Activated CD4-positive, alpha-beta T cell treated with anti-CD3 and anti-CD28 coated beads, Interleukin-2, amount 50 U/mL, for 16 hours (primary cell): ENCODE data around the gene EIPR1.
"Not testable (repeated sequence)": the region's sequence is repeated elsewhere in the genome, so short reads cannot be mapped to it uniquely, and the experiment has no call there.

Experiments
- DNase-seq: peaks from one replicate; pipeline ENCODE4 v3.0.0-alpha.2; 2020

Gene EIPR1

DNA sequence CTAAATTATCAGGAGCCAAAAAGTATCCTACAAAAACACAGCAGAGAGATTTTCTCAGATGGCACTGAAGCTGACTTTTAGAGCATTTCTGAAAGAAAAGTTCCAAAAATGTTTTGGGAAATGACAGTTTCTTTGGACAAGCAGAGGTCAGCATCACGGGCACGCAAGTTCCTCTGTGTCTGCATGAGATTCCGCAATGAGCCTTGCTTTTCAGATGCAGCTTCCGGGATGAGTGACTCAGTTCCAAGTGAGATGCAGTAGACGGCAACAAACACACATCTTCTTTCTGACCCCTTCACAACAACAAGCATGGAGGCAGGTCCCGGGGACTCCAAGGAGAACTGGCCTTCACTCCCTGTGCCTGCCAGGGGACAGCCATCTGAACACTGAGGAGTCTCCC is 76.6 kb downstream of the EIPR1 start:
- DNase-seq = no peak

DNA sequence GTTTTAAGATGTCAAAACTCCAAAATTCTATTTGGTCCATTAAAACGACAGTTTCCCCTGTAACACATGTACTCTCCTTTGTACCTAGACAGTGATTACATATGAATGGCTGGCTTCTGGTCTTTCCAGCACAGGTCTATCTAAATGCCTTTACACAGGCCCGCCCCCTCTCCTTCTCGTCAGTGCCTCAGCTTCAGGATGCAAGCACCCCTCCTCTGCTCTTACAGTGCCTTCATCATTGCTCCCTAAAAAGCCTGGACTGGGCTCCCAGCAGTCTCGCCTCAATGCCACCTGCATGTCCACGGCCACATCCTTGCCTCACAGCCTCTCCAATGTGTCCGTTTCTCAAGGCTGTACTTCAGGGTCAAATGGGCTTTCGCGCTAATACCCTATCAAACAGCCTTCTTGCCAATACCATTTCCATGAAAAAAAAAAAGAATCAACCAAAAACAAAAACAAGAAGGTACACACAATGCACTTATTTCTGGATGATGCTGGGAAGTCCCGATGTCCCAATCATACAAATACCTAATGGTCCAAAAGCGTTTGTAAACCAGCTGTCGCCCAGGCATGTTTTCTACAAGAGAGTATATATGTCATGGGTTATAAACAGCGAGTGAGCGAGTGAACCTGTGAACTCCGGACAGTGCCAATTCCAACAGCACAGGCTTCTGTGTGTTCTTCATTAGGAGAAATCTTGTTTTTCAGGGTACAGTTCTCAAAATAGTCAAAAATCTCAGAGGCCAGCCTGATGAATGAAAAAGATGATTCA is 77.2 kb downstream of the EIPR1 start:
- DNase-seq = no peak

DNA sequence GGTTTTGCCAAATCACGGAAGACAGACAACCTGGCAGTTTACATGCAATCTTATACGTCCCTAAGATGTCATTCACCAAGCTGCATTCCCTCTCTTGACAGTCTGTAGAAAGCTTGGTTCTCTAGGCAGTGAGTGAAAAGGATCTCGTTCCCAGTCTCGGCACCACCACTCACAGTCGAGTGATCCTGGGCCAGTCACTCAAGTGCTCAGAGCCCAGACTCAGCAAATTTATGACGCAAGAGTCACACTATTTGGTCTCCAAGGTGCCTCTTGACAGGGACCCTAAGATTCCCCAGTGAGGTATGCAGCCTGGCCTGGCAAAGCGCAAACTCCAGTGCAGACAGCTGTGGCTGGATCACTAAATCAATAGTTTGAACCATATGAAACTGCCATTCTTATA is 77.9 kb downstream of the EIPR1 start:
- no peak for DNase-seq

DNA sequence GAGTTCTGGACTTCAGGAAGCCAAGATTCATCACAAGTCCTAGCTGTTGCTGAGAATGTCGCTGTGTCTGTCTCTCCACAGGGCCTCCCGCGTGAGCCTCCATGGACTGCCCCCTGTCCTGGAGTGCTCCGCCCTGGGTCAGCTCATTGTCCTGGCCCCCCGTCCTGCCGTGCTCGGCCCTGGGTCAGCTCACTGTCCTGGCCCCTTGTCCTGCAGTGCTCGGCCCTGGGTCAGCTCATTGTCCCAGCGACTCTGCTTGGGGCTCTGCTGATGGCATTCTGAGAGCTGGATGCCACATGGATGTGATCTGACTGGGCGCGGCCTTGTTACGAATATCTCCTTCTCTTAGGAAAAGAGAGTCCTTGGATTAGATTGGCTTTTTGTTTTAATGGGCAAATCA is 78.5 kb downstream of the EIPR1 start:
- no peak for DNase-seq

DNA sequence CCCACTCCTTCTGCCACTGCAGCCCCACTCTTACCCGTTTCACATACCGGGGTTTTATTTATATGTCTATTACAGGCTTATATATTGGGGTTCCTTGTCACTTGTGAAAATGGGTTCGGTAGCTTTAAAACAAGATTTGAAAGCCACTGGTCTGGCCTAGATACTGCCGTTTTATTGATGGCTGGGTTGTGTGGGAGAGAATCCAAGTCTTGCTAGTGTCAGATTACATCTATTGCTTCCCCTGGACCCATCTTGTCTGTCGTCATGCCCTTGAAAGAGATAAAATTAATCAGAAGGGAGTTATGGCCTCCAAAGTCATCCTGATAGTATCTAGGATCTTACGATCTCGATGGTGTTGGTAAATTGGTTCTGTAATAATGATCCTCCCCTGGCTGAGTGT is 79.4 kb downstream of the EIPR1 start:
- DNase-seq = no peak

DNA sequence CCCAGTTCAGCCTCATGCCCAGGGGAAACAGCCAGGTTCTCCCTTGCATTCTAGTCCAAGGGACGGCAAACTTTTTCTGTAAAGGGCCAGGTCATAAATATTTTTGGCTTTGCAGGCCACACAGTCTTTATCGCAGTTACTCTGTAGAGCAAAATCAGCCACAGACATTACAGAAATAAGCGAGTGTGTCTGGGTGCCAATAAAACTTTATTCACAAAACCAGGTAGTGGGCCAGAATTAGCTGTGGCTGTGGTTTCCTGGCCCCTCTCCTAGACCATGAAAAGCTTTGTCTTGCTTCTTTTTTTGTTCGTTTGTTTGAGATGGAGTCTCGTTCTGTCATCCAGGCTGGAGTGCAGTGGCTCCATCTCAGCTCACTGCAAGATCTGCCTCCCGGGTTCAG is 80.1 kb downstream of the EIPR1 start:
- DNase-seq = no peak

DNA sequence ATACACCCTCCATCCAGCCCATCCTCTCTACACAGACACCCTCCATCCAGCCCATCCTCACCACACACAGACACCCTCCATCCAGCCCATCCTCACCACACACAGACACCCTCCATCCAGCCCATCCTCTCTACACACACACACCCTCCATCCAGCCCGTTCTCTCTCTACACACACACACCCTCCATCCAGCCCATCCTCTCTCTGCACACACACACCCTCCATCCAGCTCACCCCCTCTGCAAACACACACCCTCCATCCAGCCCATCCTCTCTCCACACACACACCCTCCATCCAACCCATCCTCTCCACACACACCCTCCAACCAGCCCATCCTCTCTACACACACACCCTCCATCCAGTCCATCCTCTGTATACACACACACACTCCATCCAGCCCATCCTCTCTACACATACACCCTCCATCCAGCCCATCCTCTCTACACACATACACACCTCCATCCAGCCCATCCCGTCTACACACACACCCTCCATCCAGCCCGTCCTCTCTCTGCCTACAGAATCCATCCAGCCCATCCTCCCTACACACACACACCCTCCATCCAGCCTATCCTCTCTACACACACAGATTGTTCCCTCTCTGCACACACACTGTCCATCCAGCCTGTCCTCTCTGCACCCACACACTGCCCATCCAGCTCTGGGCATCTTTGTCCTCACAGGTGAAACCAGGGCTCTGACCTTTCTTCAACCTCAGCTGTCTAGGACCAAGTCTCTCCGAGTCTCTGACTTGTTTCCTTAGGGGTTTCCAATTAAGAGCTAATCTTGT is 81.2 kb downstream of the EIPR1 start:
- no peak for DNase-seq

DNA sequence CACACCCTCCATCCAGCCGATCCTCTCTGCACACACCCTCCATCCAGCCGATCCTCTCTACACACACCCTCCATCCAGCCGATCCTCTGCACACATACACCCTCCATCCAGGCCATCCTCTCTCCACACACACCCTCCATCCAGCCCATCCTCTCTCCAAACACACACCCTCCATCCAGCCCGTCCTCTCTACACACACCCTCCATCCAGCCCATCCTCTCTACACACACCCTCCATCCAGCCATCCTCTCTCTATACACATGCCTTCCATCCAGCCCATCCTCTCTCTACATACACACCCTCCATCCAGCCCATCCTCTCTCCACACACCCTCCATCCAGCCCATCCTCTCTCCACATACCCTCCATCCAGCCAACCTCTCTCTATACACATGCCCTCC is 83.1 kb downstream of the EIPR1 start:
- no peak for DNase-seq

DNA sequence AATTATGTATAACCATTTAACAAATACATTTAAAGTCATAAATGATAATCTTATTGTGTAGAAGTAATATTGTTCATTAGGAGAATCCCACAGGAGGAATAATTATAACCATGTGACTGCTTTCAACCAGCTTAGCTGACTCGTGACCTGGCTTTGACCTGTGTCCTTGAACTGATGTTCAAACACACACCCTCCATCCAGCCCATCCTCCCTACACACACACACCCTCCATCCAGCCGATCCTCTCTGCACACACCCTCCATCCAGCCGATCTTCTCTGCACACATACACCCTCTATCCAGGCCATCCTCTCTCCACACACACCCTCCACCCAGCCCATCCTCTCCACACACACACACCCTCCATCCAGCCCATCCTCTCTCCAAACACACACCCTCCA is 83.5 kb downstream of the EIPR1 start:
- no peak for DNase-seq

DNA sequence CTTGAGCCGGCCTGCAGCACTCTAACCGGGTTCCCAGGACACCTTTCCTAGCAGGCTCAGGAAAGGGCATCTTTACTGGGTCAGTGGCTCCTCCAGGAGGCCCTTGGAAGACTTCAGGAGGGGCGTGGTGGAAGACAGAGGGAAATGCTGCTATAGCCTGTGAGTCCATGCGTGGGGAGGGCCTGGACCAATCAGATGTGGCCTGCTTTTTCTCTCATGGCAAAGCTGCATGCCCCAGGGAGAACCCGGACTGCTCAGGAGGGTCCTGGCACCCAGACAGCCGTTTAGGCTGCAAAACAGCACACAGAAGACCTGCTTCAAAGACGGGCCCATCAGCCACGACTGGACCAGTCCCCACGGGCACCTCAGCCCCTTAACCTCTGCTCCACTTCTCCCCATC is 84.4 kb downstream of the EIPR1 start:
- DNase-seq = no peak

DNA sequence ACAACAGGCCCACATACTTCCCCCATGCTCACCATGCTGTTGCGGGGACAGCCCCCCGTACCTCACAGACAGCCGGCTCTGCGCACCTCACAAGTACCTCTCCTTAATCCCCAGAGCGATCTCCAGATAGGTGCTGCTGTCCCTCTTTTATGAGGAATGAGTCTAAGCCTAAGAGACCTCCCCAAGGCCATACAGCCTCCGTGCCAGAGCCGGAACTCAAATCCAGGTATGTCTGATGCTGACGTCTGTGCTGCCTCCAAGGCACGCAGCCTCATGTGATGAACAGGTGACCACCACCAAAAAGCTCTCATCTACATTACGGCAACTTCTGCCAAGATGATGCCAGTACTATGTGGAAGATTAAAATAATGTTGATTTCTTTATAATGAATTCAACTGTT is 85.2 kb downstream of the EIPR1 start:
- DNase-seq = no peak

DNA sequence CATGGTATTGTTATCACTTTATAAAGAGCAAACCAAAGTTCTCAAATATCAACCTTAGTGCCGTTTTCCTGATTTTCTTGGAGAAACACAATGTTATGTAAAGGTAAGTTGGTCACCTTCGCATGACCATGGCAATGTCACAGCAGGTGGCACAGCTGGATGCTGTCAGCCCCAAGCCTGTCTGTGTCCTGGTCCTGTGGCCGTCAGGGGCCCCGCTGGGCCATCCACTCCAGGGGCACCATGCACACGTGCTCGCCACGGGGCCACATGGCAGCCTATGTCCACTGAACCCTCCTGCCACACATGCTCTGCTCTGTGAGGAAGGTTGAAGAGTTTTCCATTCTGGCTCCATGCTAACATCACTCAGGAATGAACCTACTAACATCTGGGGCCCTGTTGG is 85.9 kb downstream of the EIPR1 start:
- DNase-seq = no peak

DNA sequence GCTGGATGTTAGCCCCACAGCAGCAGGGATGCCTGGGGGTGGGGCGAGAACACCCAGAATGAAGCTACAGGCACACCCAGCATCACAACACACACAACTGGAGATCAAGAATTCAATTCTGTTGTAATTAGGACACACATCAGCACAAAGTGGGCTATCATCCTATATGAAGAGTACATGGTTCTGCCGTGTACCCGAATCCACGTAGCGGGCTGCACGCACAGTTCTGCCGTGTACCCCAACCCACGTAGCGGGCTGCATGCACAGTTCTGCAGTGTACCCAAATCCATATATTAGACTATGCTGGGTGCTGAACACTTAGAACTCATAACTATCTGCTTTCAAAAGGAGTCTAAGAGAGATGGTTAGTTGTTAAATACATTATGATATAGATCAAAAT is 86.5 kb downstream of the EIPR1 start:
- no peak for DNase-seq

DNA sequence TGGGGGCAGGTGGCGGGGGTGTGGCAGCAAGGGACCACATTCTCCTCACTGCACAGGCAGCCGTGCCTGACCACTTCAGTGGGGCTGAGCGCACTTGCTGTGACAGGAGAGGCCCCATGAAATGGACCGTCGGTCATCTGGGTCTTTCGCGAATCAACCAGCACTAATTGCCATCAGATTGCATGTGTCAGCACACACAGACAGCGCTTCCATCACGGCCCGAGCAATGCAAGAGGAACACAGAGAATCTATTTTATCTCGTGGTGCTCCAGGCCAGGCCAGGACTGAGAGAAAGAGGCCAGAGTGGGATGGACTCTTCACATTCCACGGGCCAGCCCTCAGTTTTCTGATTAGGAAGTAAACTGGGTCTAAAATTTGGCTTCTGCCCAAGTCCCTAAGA is 87.0 kb downstream of the EIPR1 start:
- DNase-seq = no peak

DNA sequence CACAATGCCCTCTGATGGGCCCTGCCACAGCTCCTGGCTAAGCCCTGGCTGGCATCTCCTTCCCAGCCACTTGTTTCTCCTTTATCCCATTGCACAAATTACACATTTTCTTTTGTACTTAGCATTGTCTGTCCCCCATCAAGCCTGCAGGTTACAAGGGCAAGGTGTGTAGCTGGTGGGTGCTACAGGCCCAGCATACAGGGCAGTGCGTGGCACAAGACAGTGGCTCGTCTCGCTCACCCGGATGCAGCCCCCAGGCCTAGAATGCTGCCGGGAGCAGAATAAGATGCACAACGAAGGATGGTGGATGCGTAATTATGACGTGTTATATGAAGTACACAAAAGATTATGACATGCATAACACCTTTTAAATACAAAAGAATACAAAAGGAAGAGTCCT is 87.6 kb downstream of the EIPR1 start:
- no peak for DNase-seq

DNA sequence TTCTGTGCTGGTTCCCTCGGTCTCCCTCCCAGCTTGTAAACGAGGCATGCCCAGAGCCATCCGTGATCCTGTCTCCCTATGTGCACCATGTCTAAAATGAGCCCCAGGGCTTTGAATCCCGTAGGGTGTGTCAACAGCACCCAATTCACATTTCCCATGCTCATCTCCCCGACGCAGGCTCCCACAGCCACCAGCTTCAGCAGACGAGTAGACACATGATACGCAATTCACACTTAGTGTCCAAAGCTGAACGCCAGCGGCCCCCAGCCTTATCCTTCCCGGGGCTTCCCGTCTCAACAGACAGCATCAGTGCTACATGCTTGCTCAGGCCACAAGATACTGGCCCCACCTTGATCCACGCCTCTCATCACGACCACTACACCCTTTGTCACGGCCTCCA is 88.1 kb downstream of the EIPR1 start:
- no peak for DNase-seq

DNA sequence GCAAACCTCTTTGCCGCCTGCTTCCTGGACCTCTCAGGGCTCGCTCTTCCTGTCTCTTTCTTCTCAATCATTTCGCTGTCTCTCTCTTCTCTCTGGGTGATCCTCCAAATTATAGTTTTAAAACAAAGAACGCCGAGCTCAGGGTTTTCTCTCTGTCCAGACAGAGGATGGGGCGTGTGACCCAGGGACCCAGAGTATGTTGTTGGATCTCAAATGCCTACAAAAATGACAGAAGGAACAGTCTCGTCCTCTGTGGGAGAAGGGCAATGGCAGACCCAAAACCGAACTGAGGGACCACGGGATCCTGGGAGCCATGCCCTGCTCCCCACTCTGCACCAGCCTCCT is 88.5 kb downstream of the EIPR1 start:
- DNase-seq = no peak

DNA sequence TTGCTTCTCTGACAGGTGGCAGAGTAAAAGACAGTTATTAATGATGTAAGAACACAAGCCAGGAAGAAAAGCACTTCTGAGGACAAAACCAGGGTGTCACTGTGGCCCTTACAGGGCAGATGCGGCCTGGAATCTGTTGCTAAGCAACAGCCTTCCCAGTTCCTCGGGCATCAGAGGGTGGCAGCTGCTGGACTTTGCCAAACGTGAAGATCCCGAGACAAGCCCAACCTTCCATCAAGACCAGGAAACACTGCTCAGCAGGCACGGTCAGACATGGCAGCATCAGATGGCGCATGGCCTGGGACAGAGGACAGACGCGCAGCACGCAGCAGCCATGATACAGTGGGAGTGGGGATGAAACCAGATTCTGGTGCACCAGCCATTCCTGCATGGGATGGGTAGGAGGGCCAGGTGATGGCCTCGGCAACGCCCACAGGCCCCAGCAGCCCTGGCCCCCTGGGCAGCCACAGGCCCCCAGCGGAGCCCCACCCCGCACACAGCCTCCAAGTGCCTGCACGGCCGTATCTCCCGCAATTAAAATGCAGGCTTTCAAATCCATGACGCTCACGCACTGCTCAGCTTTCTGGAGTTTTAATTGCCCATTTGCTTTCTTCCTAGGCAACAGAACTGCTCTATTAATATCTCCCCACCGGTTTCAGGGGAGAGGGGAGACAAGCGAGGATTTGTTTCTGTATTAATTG is 89.0 kb downstream of the EIPR1 start:
- DNase-seq = no peak

DNA sequence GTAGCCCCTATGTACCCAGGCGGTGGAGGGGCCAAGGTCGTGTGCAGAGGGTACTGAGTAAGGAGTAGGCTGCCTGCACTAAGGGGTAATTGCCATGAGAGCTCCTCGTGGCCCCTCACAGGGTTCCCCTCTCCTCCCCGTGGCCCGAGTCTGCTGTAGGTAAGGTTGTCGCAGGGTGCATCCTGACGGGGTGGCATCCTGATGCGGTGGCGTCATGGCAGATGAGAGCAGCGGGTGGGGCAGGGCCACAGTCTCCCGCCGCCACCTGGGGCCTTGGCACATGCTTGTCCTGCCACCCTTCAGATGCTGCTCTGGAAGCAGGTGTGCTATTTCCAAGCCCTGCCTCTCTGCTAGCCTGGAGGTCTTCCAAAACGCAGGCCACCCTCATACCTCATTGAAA is 89.7 kb downstream of the EIPR1 start:
- no peak for DNase-seq

DNA sequence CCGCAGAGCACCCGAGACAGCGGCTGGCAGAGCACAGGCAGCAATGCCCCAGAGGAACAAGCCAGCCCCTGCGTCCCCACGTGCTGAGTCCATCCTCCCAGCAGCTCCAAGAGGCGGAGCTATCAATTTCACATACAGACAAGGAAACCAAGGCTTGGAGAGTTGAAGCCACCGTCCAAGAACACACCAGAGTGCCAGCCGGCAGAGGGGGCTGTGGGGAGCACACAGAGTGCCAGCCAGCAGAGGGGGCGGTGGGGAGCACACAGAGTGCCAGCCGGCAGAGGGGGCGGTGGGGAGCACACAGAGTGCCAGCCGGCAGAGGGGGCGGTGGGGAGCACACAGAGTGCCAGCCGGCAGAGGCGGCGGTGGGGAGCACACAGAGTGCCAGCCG is 91.0 kb downstream of the EIPR1 start:
- not testable (repeated sequence) for DNase-seq

DNA sequence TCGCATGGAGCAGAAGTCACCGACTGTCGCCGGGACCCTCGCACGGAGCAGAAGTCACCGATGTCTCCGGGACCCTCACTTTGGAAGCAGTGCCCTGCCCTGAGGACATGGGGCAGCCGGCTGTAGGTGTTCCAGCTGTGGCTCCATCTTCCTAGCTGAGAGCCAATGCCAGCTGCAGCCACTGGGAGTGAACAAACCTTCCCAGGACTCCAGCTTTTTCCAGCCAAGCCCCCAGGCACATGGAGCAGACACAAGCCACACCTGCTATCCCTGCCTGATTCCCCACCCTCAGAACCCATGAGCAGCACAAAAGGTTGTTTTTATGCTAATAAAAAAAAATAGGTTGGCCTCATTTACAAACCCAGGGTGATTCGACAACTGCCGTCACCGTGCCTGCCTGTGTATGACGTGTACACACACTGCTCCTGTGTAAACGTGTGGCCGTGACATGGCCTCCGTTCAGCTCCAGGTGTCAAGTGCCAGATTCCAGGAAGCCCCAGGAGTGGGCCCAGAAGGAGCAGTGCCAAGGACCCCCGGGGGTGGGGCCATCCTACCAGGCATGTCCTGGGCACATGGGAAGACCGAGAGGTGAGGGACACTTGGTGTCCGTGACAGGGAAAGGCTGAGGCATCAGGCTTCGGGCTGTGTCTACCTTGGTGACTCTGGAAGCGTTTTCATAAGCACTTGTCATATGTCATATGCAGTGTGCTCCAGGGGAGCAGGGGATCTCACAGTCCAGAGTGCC is 91.5 kb downstream of the EIPR1 start:
- no peak for DNase-seq

DNA sequence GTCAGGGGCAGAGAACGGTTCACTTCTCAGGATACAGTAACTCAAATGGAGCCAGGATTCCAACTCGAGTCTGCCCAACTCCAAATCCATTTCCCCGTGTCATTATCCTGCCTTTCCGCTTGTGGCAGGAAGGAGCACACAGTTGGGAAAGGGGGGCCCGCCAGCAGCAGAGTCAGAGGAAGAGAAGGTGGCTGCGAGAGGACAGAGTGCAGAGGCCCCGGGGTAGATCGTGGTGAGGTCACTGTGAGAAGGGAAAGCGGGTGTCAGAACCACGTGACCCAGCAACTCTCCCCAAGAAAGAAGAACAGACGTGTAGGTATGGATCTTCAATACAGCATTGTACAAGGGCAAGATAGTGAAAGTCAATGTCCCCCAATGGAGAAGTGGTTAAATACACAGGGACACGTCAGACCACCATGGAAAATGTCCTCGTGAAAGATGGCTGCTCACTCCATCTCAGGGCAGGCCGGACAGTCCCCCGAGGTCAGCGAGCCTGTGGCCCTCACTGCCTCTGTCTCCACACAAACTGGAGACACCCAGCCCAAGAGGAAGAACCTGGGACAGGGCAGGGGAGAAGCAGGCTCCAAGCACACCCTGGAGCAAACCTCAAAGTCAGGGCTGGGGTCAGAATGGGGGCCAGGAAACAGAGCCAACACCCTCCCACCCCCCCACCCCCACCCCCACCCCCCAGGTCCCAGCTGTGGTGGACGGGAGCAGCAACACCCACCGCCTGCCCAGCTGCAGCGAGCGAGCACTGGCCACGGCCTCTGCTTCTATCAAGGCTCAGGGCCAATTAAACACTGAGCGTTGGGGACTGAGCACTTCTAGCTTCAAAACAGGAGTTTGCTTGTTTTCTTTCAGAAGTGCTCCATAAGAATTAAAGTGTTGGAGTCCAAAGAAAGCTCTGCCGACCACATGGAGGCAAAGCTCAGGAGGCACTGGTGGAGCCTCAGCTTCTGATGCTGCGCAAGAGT is 92.7 kb downstream of the EIPR1 start:
- no peak for DNase-seq
